C4-2B (cell line): ENCODE measurements around the gene LTBP1.

Experiments
- ZFX ChIP-seq: fragments of 450-650 bp; IDR thresholded peaks from 2 replicates; pipeline ENCODE4 v1.6.1; 2017
- TF ChIP-seq, protein P1 (sequence below): fragments of 450-650 bp; conservative IDR thresholded peaks from 2 replicates; pipeline ENCODE4 v1.5.1; 2017; ENCODE audit warnings: mild to moderate bottlenecking

DNA sequence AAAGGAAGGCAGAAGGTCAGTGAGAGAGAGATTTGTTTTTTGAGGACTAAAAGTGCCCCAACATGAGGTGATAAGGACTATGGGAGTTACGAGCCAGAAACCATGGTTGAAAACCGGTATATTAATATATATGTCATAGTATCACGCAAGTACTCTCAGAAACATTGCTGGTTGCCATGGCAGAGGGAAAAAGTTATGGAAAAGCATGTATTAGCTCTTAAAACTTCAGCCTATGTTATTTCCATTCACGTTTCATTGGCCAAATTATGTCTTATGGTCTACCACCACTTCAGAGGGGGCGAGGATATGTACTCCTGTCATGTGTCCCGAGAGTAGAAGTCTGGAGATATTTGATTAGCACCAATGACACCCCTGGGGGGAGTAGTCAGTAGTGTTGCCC lies 125.9 kb downstream of the LTBP1 start:
- TF ChIP-seq, protein P1, sequence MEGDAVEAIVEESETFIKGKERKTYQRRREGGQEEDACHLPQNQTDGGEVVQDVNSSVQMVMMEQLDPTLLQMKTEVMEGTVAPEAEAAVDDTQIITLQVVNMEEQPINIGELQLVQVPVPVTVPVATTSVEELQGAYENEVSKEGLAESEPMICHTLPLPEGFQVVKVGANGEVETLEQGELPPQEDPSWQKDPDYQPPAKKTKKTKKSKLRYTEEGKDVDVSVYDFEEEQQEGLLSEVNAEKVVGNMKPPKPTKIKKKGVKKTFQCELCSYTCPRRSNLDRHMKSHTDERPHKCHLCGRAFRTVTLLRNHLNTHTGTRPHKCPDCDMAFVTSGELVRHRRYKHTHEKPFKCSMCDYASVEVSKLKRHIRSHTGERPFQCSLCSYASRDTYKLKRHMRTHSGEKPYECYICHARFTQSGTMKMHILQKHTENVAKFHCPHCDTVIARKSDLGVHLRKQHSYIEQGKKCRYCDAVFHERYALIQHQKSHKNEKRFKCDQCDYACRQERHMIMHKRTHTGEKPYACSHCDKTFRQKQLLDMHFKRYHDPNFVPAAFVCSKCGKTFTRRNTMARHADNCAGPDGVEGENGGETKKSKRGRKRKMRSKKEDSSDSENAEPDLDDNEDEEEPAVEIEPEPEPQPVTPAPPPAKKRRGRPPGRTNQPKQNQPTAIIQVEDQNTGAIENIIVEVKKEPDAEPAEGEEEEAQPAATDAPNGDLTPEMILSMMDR = no peak
- TF ChIP-seq ZFX = no peak
